OCI-LY1 (cell line): ENCODE data around the gene BIN1.

Experiments used
- H2AFZ ChIP-seq: fragments of 200-600 bp; sonication (generic), shearing (Covaris generic); 2 replicates; pipeline ENCODE4 v1.6.0; 2014; ENCODE audit warnings: antibody characterized with exemption, mild to moderate bottlenecking, low read length
- H3F3A ChIP-seq: fragments of 200-600 bp; sonication (generic), shearing (Covaris generic); 2 replicates; pipeline ENCODE4 v1.6.0; 2014; ENCODE audit warnings: mild to moderate bottlenecking, antibody characterized with exemption, low read length, moderate library complexity; ENCODE audit not compliant: insufficient read depth
- H3K27ac ChIP-seq: fragments of 200-600 bp; sonication (generic); 2 replicates; pipeline ENCODE4 v1.5.1; 2014; ENCODE audit warnings: low read length, mixed run types, mild to moderate bottlenecking, low read depth; ENCODE audit not compliant: poor library complexity, severe bottlenecking
- H3K27me3 ChIP-seq: fragments of 200-600 bp; sonication (generic); 2 replicates; pipeline ENCODE4 v1.6.0; 2014; ENCODE audit warnings: antibody characterized with exemption, mild to moderate bottlenecking, low read length, moderate library complexity; ENCODE audit not compliant: insufficient read depth
- H3K36me3 ChIP-seq: fragments of 200-600 bp; sonication (generic); 2 replicates; pipeline ENCODE4 v1.6.1; 2014; ENCODE audit warnings: mild to moderate bottlenecking, antibody characterized with exemption, low read length, moderate library complexity, mixed read lengths; ENCODE audit not compliant: insufficient read depth
- H3K4me1 ChIP-seq: fragments of 200-600 bp; sonication (generic); 2 replicates; pipeline ENCODE4 v1.5.1; 2014; ENCODE audit warnings: mild to moderate bottlenecking, low read length, moderate library complexity; ENCODE audit not compliant: insufficient read depth, severe bottlenecking
- H3K4me2 ChIP-seq: fragments of 200-600 bp; sonication (generic), shearing (Covaris generic); 2 replicates; pipeline ENCODE4 v1.6.1; 2014; ENCODE audit warnings: low read length
- H3K4me3 ChIP-seq: fragments of 200-600 bp; sonication (generic); 2 replicates; pipeline ENCODE4 v1.5.1; 2014; ENCODE audit warnings: low read length, low read depth, mild to moderate bottlenecking, mixed read lengths; ENCODE audit not compliant: poor library complexity, severe bottlenecking
- H3K79me2 ChIP-seq: fragments of 200-600 bp; shearing (Covaris generic); 2 replicates; pipeline ENCODE4 v1.6.1; 2016; ENCODE audit warnings: mixed run types, low read length, mixed read lengths; ENCODE audit not compliant: insufficient read depth
- H3K9ac ChIP-seq: fragments of 200-600 bp; sonication (generic), shearing (Covaris generic); 2 replicates; pipeline ENCODE4 v1.6.1; 2014; ENCODE audit warnings: mild to moderate bottlenecking, low read length, mixed read lengths
- H3K9me2 ChIP-seq: fragments of 200-600 bp; sonication (generic), shearing (Covaris generic); 2 replicates; pipeline ENCODE4 v1.6.1; 2014; ENCODE audit warnings: low read depth, mild to moderate bottlenecking, low read length, mixed read lengths
- H3K9me3 ChIP-seq: fragments of 200-600 bp; shearing (Covaris generic); 2 replicates; pipeline ENCODE4 v1.6.1; 2014; ENCODE audit warnings: low read length, mixed read lengths
- H4K20me1 ChIP-seq: fragments of 200-600 bp; sonication (generic), shearing (Covaris generic); 2 replicates; pipeline ENCODE4 v1.6.0; 2016; ENCODE audit warnings: mild to moderate bottlenecking, low read length; ENCODE audit not compliant: insufficient read depth
- EZH2 ChIP-seq: fragments of 200-600 bp; sonication (generic), shearing (Covaris generic); IDR thresholded peaks from 2 replicates; pipeline ENCODE4 v1.8.0; 2017; ENCODE audit warnings: borderline replicate concordance, mixed run types, mild to moderate bottlenecking, antibody characterized with exemption, low read length, moderate library complexity, mixed read lengths
- TF ChIP-seq, protein P1 (sequence below): fragments of 200-600 bp; sonication (generic), shearing (Covaris generic); IDR thresholded peaks from 2 replicates; pipeline ENCODE4 v1.5.1; 2017; ENCODE audit warnings: mild to moderate bottlenecking, antibody characterized with exemption, low read length, moderate library complexity, mixed read lengths

Gene BIN1

DNA sequence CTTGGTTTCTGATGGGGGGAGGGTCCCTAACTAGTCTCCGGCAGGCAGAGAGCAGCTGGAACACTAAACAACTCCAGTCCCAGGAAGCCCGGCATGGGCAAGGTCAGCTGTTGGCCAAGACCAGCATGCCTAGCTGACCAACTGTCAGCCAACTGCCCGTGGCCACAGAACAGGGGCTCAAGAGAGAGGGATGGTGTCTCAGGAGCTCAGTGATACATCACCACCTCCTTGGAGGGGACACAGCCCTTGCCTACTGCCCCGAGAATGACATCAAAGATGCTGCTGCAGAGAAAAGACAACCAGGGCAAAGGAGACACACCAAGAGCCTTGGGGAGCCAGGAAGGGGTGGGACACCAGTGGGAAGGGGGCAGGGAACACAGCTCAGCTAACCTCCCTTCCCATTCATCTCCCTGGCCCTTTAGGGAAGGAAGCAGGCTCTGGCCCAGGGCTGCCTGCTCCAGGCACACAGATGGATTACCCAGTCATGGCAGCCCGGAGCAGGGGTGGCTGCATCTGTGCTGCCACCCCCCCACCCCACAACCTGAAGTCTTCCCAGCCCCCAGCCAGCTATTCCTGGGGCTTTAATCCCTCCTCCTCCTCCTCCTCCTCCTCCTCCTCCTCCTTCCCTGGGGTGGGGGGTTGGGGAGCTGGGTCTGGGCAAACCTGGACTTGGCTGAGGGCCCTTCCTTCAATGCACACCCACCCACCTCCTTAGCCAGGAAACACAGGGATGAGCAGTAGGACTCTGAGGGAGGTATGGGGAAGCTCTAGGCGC is 1.9 kb downstream of the BIN1 start:
- Histone ChIP-seq H4K20me1 (no peaks in the 10 kb centered on the region), H2AFZ (no peak overlapping the region), H3K27ac (no peak overlapping the region), H3K4me1 (no peaks in the 10 kb centered on the region), H3F3A (no peaks in the 10 kb centered on the region), H3K9me3 (no peaks in the 10 kb centered on the region), H3K4me3 (no peak overlapping the region), H3K9ac (no peak overlapping the region), H3K27me3 (no peaks in the 10 kb centered on the region; the same call in 1 of the 2 replicates), H3K9me2 (no peaks in the 10 kb centered on the region), H3K4me2 (no peak overlapping the region), H3K36me3 (no peaks in the 10 kb centered on the region), H3K79me2 (no peaks in the 10 kb centered on the region)
- TF ChIP-seq, protein P1, sequence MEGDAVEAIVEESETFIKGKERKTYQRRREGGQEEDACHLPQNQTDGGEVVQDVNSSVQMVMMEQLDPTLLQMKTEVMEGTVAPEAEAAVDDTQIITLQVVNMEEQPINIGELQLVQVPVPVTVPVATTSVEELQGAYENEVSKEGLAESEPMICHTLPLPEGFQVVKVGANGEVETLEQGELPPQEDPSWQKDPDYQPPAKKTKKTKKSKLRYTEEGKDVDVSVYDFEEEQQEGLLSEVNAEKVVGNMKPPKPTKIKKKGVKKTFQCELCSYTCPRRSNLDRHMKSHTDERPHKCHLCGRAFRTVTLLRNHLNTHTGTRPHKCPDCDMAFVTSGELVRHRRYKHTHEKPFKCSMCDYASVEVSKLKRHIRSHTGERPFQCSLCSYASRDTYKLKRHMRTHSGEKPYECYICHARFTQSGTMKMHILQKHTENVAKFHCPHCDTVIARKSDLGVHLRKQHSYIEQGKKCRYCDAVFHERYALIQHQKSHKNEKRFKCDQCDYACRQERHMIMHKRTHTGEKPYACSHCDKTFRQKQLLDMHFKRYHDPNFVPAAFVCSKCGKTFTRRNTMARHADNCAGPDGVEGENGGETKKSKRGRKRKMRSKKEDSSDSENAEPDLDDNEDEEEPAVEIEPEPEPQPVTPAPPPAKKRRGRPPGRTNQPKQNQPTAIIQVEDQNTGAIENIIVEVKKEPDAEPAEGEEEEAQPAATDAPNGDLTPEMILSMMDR = no peak
- TF ChIP-seq EZH2 = no peak

DNA sequence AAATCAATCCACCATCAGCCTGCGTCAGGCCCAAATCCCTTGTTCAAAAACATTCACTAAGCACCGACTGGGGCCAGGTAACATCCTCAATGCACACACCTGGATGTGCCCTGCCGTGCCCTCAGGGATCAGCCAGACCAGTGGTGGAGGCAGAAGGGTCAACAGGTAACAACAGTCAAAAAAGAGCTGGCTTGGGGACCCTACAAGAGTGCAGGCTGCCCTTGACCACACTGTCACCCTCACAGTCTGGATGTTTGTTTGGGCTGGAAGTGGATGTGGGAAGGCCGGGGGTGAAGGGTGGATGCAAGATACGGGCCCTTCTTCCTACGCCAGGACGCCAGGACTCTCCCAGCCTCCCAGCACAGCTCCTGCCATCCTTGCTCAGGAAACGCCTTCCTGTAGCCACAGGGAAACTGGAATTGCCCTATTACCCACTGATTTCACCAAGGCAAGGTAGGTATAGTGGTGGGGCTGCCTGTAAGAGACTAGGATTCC is 2.7 kb downstream of the BIN1 start:
- H3K79me2 ChIP-seq = no peaks in the 10 kb centered on the region
- H3F3A ChIP-seq = no peaks in the 10 kb centered on the region
- H3K27ac ChIP-seq = no peak overlapping the region
- H3K9me2 ChIP-seq = no peaks in the 10 kb centered on the region
- no peak overlapping the region for H3K4me3 ChIP-seq
- H4K20me1 ChIP-seq = no peaks in the 10 kb centered on the region
- no peaks in the 10 kb centered on the region for H3K4me1 ChIP-seq
- H2AFZ ChIP-seq = no peak overlapping the region
- no peak overlapping the region for H3K4me2 ChIP-seq
- H3K27me3 ChIP-seq = no peaks in the 10 kb centered on the region; the same call in 1 of the 2 replicates
- TF ChIP-seq, protein P1 = no peak
- no peak for TF ChIP-seq EZH2
- H3K9ac ChIP-seq = no peak overlapping the region
- no peaks in the 10 kb centered on the region for H3K36me3 ChIP-seq
- H3K9me3 ChIP-seq = no peaks in the 10 kb centered on the region

DNA sequence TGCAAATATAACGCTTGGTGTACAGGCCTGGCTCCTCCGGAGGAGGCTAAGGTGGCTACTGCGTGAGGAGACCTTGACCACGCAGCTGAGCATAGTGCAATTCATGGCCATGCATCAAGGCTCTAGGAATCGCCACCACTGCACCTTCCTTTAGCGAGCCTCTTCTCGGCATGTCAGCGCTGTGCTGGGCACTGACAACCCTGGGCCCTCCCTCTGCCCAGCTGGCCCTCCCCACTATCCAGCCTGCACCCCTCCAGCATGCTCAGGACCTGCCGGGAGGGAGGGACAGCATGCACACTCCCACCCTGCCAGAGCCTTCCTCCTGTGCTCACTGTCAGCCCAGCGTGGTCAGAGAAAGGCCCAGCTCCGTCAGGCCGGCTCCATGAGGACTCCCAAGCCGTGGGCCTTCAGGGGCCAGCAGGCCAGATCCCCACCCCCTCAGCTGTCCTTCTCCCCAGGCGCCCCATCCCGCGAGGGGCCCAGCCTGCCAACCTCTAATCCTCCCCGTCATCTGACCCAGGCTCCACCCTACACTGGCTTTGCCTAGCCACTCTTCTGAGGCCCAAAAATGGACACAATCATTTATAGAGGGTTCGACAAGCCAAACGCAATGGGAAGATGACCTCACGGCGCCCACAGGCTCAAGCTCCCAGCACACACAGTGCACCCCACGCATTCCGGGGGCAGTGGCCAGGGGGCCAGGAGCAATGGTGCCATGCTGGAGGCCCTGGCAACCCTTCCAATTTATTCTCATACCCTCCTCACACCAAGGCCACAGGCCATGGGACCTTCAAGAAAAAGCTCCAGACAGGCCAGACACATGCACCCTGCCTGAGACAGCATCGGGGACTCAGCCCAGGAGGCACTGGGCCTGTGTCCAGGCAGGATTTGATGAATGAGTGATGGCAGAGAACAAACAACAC is 3.5 kb downstream of the BIN1 start:
- H3F3A ChIP-seq = no peaks in the 10 kb centered on the region
- H3K4me1 ChIP-seq = no peaks in the 10 kb centered on the region
- H3K36me3 ChIP-seq = no peaks in the 10 kb centered on the region
- no peak overlapping the region for H2AFZ ChIP-seq
- no peak overlapping the region for H3K27ac ChIP-seq
- no peaks in the 10 kb centered on the region for H3K9me2 ChIP-seq
- H3K4me2 ChIP-seq = no peak overlapping the region
- TF ChIP-seq, protein P1 = no peak
- TF ChIP-seq EZH2 = no peak
- H3K79me2 ChIP-seq = no peaks in the 10 kb centered on the region
- H3K9me3 ChIP-seq = no peaks in the 10 kb centered on the region
- H3K27me3 ChIP-seq = no peaks in the 10 kb centered on the region; the same call in 1 of the 2 replicates
- no peak overlapping the region for H3K9ac ChIP-seq
- H4K20me1 ChIP-seq = no peaks in the 10 kb centered on the region
- no peak overlapping the region for H3K4me3 ChIP-seq
